ENCODE results near the gene ALDOA. TPM values are rescaled to one million over a fixed set of nuclear protein-coding genes. Genes with fewer than 3 reads are reported as not detected.

ALDOA gene
- total RNA-seq, 1 donor from 2014 or later: 1,497 TPM

DNA sequence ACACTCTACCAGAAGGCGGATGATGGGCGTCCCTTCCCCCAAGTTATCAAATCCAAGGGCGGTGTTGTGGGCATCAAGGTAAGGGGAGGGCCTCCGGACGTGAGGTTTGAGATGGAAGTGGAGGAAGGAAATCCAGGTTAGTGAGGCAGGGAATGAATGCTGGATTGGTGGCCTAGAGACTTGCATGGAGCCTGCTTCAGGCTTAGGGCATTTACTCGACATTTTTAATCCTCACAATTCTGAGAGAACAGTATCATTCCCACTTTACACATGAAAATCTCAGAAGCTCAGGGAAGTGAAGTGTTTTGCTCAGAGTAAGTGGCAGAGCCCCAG lies 2.0 kb downstream of the ALDOA start:
- no peaks in the 10 kb centered on the region for H3K27me3 ChIP-seq (ENCODE audit: control insufficient read depth in 3 of 3, insufficient read depth in 3 of 3, low read length in 3 of 3)
- peaks cover 53 to 69% (median 59%) of the 10 kb centered on the region in 3 donors for H3K4me1 ChIP-seq (ENCODE audit: control insufficient read depth in 3 of 3, insufficient read depth in 3 of 3, low read length in 3 of 3)
- peak overlapping the region; percentile 99 for H3K27ac ChIP-seq (ENCODE audit: low read depth, low read length)
- peak overlapping the region; percentile 95 to 99 (median 98) for H3K4me3 ChIP-seq (ENCODE audit: low read length in 3 of 3)
- no peaks in the 10 kb centered on the region for H3K9me3 ChIP-seq (ENCODE audit: control insufficient read depth in 3 of 3, low read length in 3 of 3)
- H3K36me3 ChIP-seq (ENCODE audit: control insufficient read depth in 3 of 3, insufficient read depth in 3 of 3, low read length in 3 of 3): peaks cover 56 to 67% (median 64%) of the 10 kb centered on the region in 3 donors
- peak overlapping the region; percentile 1 to 100 (median 98) for H3K9ac ChIP-seq (ENCODE audit: low read depth in 1 of 3, low read length in 3 of 3)

- H3K9ac ChIP-seq (ENCODE audit: low read depth in 1 of 3, low read length in 3 of 3): peak overlapping the region in 2 of 3 donors; percentile 53 to 75
- peak overlapping the region; percentile 64 for H3K27ac ChIP-seq (ENCODE audit: low read depth, low read length)
- peak overlapping the region; percentile 61 to 65 (median 65) for H3K4me3 ChIP-seq (ENCODE audit: low read length in 3 of 3)
Observed at GRCh38 chr16:30068333-30068732, 2.8 kb downstream of the ALDOA start.

DNA sequence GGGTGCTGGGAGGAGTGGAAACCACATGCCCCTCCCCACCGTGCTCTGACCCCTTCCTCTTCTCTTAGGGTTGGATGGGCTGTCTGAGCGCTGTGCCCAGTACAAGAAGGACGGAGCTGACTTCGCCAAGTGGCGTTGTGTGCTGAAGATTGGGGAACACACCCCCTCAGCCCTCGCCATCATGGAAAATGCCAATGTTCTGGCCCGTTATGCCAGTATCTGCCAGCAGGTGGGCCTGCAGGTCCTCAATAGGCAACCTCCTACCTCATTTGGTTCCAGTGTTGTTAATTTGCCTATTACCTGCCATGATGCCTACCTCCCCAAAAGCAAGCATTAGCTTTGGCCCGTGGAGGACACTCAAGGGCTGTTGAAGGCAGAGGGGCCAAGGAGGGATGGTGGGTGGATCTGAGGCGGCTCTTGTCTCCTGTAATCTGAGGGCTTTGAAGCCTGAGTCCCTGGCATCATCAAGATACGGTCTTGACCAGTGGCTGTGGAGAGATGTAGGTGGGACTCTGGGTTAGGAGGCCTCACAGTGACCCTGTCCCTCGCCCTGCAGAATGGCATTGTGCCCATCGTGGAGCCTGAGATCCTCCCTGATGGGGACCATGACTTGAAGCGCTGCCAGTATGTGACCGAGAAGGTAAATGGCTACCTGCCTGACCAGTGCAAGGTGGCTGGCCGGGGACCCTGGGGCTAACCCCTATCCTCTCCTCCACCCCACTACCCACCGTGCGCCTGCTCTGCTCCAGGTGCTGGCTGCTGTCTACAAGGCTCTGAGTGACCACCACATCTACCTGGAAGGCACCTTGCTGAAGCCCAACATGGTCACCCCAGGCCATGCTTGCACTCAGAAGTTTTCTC lies 3.4 kb downstream of the ALDOA start:
- H3K27ac ChIP-seq (ENCODE audit: low read depth, low read length): peak overlapping the region; percentile 64

More at GRCh38 chr16:30068333-30068732, 2.8 kb downstream of the ALDOA start:
- H3K27me3 ChIP-seq (ENCODE audit: control insufficient read depth in 3 of 3, insufficient read depth in 3 of 3, low read length in 3 of 3): no peaks in the 10 kb centered on the region
- H3K9me3 ChIP-seq (ENCODE audit: control insufficient read depth in 3 of 3, low read length in 3 of 3): no peaks in the 10 kb centered on the region
- peaks cover 56 to 67% (median 64%) of the 10 kb centered on the region in 3 donors for H3K36me3 ChIP-seq (ENCODE audit: control insufficient read depth in 3 of 3, insufficient read depth in 3 of 3, low read length in 3 of 3)
- H3K4me1 ChIP-seq (ENCODE audit: control insufficient read depth in 3 of 3, insufficient read depth in 3 of 3, low read length in 3 of 3): peaks cover 46 to 61% (median 52%) of the 10 kb centered on the region in 3 donors

GRCh38 chr16:30069611-30070462 lies 4.3 kb downstream of the ALDOA start:
- Histone ChIP-seq H3K9ac (ENCODE audit: low read depth in 1 of 3, low read length in 3 of 3) (peak overlapping the region; percentile 53 to 75 (median 57)), H3K4me1 (ENCODE audit: control insufficient read depth in 3 of 3, insufficient read depth in 3 of 3, low read length in 3 of 3) (peaks cover 39 to 49% (median 42%) of the 10 kb centered on the region in 3 donors), H3K27me3 (ENCODE audit: control insufficient read depth in 3 of 3, insufficient read depth in 3 of 3, low read length in 3 of 3) (no peaks in the 10 kb centered on the region), H3K27ac (ENCODE audit: low read depth, low read length) (peak overlapping the region; percentile 64), H3K4me3 (ENCODE audit: low read length in 3 of 3) (peak overlapping the region; percentile 59 to 65 (median 65)), H3K36me3 (ENCODE audit: control insufficient read depth in 3 of 3, insufficient read depth in 3 of 3, low read length in 3 of 3) (peaks cover 56 to 67% (median 64%) of the 10 kb centered on the region in 3 donors), H3K9me3 (ENCODE audit: control insufficient read depth in 3 of 3, low read length in 3 of 3) (no peaks in the 10 kb centered on the region)

More for the DNA sequence above, 3.4 kb downstream of the ALDOA start:
- Histone ChIP-seq H3K36me3 (ENCODE audit: control insufficient read depth in 3 of 3, insufficient read depth in 3 of 3, low read length in 3 of 3) (peaks cover 56 to 67% (median 64%) of the 10 kb centered on the region in 3 donors), H3K4me1 (ENCODE audit: control insufficient read depth in 3 of 3, insufficient read depth in 3 of 3, low read length in 3 of 3) (peaks cover 40 to 55% (median 46%) of the 10 kb centered on the region in 3 donors), H3K9ac (ENCODE audit: low read depth in 1 of 3, low read length in 3 of 3) (peak overlapping the region; percentile 53 to 75 (median 57)), H3K27me3 (ENCODE audit: control insufficient read depth in 3 of 3, insufficient read depth in 3 of 3, low read length in 3 of 3) (no peaks in the 10 kb centered on the region), H3K4me3 (ENCODE audit: low read length in 3 of 3) (peak overlapping the region; percentile 61 to 65 (median 65)), H3K9me3 (ENCODE audit: control insufficient read depth in 3 of 3, low read length in 3 of 3) (no peaks in the 10 kb centered on the region)

DNA sequence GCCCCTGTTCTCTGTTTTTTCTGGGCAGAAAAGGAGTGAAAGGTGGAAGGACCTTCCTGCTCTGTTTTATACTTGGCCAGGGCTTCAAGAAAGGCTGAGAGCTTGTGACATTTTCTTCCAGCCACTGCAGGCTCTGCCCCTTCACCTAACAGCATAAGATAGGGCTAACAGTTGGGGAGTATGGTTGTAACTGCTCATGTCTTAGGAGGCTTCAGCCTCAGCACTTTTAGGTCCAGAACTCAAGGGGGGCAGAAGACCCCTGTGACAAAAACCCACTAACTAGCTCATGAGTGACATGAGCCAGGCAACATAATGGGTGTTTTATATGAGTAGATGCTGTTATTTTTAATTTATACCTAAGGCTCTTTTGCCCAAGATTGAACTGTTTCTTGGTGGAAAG lies 4.9 kb downstream of the ALDOA start:
- H3K4me3 ChIP-seq (ENCODE audit: low read length in 3 of 3): peak overlapping the region in 2 of 3 donors; percentile 30 to 65

GRCh38 chr16:30075503-30076275 lies 10.1 kb downstream of the ALDOA start, which contains the start of gene PPP4C:
PPP4C (plus strand) TSS chr16:30075994; CDS start chr16:30076378, 384 bp downstream.
- Histone ChIP-seq H3K9me3 (ENCODE audit: control insufficient read depth in 3 of 3, low read length in 3 of 3) (no peaks in the 10 kb centered on the region), H3K4me3 (ENCODE audit: low read length in 3 of 3) (peak within 1 kb of the TSS; percentile 87 to 92 (median 89)), H3K9ac (ENCODE audit: low read depth in 1 of 3, low read length in 3 of 3) (peak within 1 kb of the TSS; percentile 89 to 97 (median 93)), H3K27me3 (ENCODE audit: control insufficient read depth in 3 of 3, insufficient read depth in 3 of 3, low read length in 3 of 3) (no peaks in the 10 kb centered on the region), H3K4me1 (ENCODE audit: control insufficient read depth in 3 of 3, insufficient read depth in 3 of 3, low read length in 3 of 3) (peaks cover 25 to 37% (median 26%) of the 10 kb centered on the region in 3 donors), H3K27ac (ENCODE audit: low read depth, low read length) (peak within 1 kb of the TSS; percentile 92), H3K36me3 (ENCODE audit: control insufficient read depth in 3 of 3, insufficient read depth in 3 of 3, low read length in 3 of 3) (peaks cover 32 to 39% (median 37%) of the 10 kb centered on the region in 3 donors)

More for the DNA sequence above, 4.9 kb downstream of the ALDOA start:
- H3K36me3 ChIP-seq (ENCODE audit: control insufficient read depth in 3 of 3, insufficient read depth in 3 of 3, low read length in 3 of 3): peaks cover 56 to 67% (median 60%) of the 10 kb centered on the region in 3 donors
- no peaks in the 10 kb centered on the region for H3K9me3 ChIP-seq (ENCODE audit: control insufficient read depth in 3 of 3, low read length in 3 of 3)
- peak overlapping the region; percentile 64 for H3K27ac ChIP-seq (ENCODE audit: low read depth, low read length)
- H3K4me1 ChIP-seq (ENCODE audit: control insufficient read depth in 3 of 3, insufficient read depth in 3 of 3, low read length in 3 of 3): peaks cover 39 to 53% (median 44%) of the 10 kb centered on the region in 3 donors
- H3K27me3 ChIP-seq (ENCODE audit: control insufficient read depth in 3 of 3, insufficient read depth in 3 of 3, low read length in 3 of 3): no peaks in the 10 kb centered on the region
- peak overlapping the region in 2 of 3 donors; percentile 32 to 75 for H3K9ac ChIP-seq (ENCODE audit: low read depth in 1 of 3, low read length in 3 of 3)

DNA sequence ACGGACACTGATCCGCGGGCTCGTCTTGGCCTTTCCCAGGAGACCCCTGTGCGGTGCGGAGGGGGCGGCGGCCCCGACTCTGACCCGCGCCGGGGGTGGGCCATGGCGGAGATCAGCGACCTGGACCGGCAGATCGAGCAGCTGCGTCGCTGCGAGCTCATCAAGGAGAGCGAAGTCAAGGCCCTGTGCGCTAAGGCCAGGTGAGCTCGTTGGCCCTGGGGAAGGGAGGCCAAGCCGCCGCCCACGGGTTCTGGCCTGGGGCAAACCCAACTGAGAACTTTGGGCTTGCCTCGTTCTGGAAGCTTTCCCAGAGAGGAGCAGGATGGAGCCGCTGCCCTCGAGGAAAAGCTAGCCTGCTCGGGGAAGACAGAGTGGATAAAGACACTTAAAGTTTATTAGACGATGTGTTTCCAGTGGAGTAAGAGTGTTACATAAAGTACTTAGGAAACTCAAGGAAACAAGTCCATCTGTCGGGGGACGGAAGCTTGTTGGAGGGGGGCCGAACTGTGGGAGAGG lies 10.8 kb downstream of the ALDOA start:
- no peaks in the 10 kb centered on the region for H3K9me3 ChIP-seq (ENCODE audit: control insufficient read depth in 3 of 3, low read length in 3 of 3)
- peak overlapping the region; percentile 87 to 92 (median 89) for H3K4me3 ChIP-seq (ENCODE audit: low read length in 3 of 3)
- H3K4me1 ChIP-seq (ENCODE audit: control insufficient read depth in 3 of 3, insufficient read depth in 3 of 3, low read length in 3 of 3): peaks cover 25 to 33% (median 26%) of the 10 kb centered on the region in 3 donors
- peak overlapping the region; percentile 89 to 97 (median 93) for H3K9ac ChIP-seq (ENCODE audit: low read depth in 1 of 3, low read length in 3 of 3)
- peak overlapping the region; percentile 92 for H3K27ac ChIP-seq (ENCODE audit: low read depth, low read length)
- H3K27me3 ChIP-seq (ENCODE audit: control insufficient read depth in 3 of 3, insufficient read depth in 3 of 3, low read length in 3 of 3): no peaks in the 10 kb centered on the region
- H3K36me3 ChIP-seq (ENCODE audit: control insufficient read depth in 3 of 3, insufficient read depth in 3 of 3, low read length in 3 of 3): peaks cover 35 to 39% (median 38%) of the 10 kb centered on the region in 3 donors

GRCh38 chr16:30077656-30078055 lies 12.1 kb downstream of the ALDOA start:
- H3K9me3 ChIP-seq (ENCODE audit: control insufficient read depth in 3 of 3, low read length in 3 of 3): no peaks in the 10 kb centered on the region
- H3K4me1 ChIP-seq (ENCODE audit: control insufficient read depth in 3 of 3, insufficient read depth in 3 of 3, low read length in 3 of 3): peaks cover 25 to 33% (median 26%) of the 10 kb centered on the region in 3 donors
- no peak overlapping the region for H3K4me3 ChIP-seq (ENCODE audit: low read length in 3 of 3)
- H3K27me3 ChIP-seq (ENCODE audit: control insufficient read depth in 3 of 3, insufficient read depth in 3 of 3, low read length in 3 of 3): no peaks in the 10 kb centered on the region
- H3K27ac ChIP-seq (ENCODE audit: low read depth, low read length): no peak overlapping the region
- H3K36me3 ChIP-seq (ENCODE audit: control insufficient read depth in 3 of 3, insufficient read depth in 3 of 3, low read length in 3 of 3): peaks cover 34 to 39% (median 37%) of the 10 kb centered on the region in 3 donors
- H3K9ac ChIP-seq (ENCODE audit: low read depth in 1 of 3, low read length in 3 of 3): peak overlapping the region in 1 of 3 donors; percentile 24

DNA sequence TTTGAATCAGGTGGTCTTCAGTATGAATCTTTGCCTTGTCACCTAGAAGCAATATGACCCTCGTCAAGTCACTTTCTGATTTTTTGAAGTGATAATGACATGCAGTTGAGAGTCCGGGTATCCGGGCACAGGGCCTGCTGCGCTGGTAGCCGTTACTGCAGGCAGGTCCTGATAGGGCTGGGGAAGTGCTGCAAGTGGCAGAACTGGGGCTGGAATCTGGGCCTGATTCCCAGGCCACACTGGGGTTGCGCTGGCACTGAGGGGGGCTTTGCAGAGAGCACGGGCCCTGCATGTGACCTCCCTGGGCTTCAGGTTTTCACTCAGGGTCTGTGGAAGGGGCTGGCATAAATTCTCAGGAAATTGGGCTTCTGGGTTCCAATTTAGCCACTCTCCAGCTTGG lies 13.2 kb downstream of the ALDOA start:
- Histone ChIP-seq H3K9ac (ENCODE audit: low read depth in 1 of 3, low read length in 3 of 3) (no peak overlapping the region), H3K27me3 (ENCODE audit: control insufficient read depth in 3 of 3, insufficient read depth in 3 of 3, low read length in 3 of 3) (no peaks in the 10 kb centered on the region), H3K36me3 (ENCODE audit: control insufficient read depth in 3 of 3, insufficient read depth in 3 of 3, low read length in 3 of 3) (peaks cover 45 to 50% (median 48%) of the 10 kb centered on the region in 3 donors), H3K27ac (ENCODE audit: low read depth, low read length) (no peak overlapping the region), H3K4me3 (ENCODE audit: low read length in 3 of 3) (no peak overlapping the region), H3K9me3 (ENCODE audit: control insufficient read depth in 3 of 3, low read length in 3 of 3) (no peaks in the 10 kb centered on the region), H3K4me1 (ENCODE audit: control insufficient read depth in 3 of 3, insufficient read depth in 3 of 3, low read length in 3 of 3) (peaks cover 25 to 33% (median 26%) of the 10 kb centered on the region in 3 donors)

Measured in skeletal muscle tissue (tissue), 4 donors.